CD4-positive, alpha-beta T cell (primary cell): Measurements from ENCODE around the gene PDE6C. TPM values are rescaled to one million over a fixed set of nuclear protein-coding genes. Genes with fewer than 3 reads are reported as not detected.

Experiments
- ATAC-seq: fragments of 200-7000 bp; cut with Tn5 transposase; one replicate; pipeline ENCODE4 v1.10.0; 2022; ENCODE audit warnings: mild to moderate bottlenecking; ENCODE audit not compliant: poor library complexity
- CTCF ChIA-PET: fragments of 350-600 bp; sonication (Branson Sonifier 250); formaldehyde crosslinking; loops from one replicate; lab custom pipeline; 2021; ENCODE audit warnings: antibody characterized with exemption, inconsistent platforms; lab: Charles Lee
- POLR2A ChIA-PET: fragments of 350-600 bp; sonication (Branson Sonifier 250); formaldehyde crosslinking; loops from one replicate; lab custom pipeline; 2021; ENCODE audit warnings: antibody characterized with exemption, inconsistent platforms; lab: Charles Lee
- DNase-seq, 14 experiments: peaks; one replicate each; pipeline ENCODE4 v3.0.0-alpha.2; 2013 to 2020; ENCODE audit warnings: mixed read lengths in 2 of 14
- H3K27ac ChIP-seq, 2 donors: one replicate each; pipeline versions ENCODE4 v1.5.1 to v1.7.0; 2013; ENCODE audit warnings: low read length in 2 of 2, low read depth in 1 of 2, mild to moderate bottlenecking in 1 of 2
- H3K27me3 ChIP-seq, 2 experiments: 1 replicate in 1 of 2; 2 replicates in 1 of 2; pipeline versions ENCODE4 v1.6.1 to v1.7.0; 2013; ENCODE audit warnings: low read length in 2 of 2, control low read depth in 1 of 2, mild to moderate bottlenecking in 1 of 2, moderate library complexity in 1 of 2; ENCODE audit not compliant: insufficient read depth in 2 of 2, control insufficient read depth in 1 of 2
- H3K36me3 ChIP-seq: one replicate; pipeline ENCODE4 v1.6.1; 2013; ENCODE audit warnings: low read length, control low read depth; ENCODE audit not compliant: insufficient read depth
- H3K4me1 ChIP-seq: one replicate; pipeline ENCODE4 v1.6.1; 2013; ENCODE audit warnings: low read length, control low read depth; ENCODE audit not compliant: insufficient read depth
- H3K4me3 ChIP-seq: one replicate; pipeline ENCODE4 v1.5.1; 2013; ENCODE audit warnings: mild to moderate bottlenecking, low read length, moderate library complexity
- H3K9me3 ChIP-seq, 2 experiments: 1 replicate in 1 of 2; 2 replicates in 1 of 2; pipeline versions ENCODE4 v1.6.1 to v1.7.0; 2013; ENCODE audit warnings: low read length in 2 of 2, mild to moderate bottlenecking in 2 of 2, control low read depth in 1 of 2, moderate library complexity in 1 of 2; ENCODE audit not compliant: control insufficient read depth in 1 of 2, insufficient read depth in 1 of 2
- H3K27ac Mint-ChIP-seq: one replicate; pipeline ENCODE4 v1.8.0; 2020; ENCODE audit warnings: mixed read lengths
- H3K27me3 Mint-ChIP-seq: one replicate; pipeline ENCODE4 v1.8.0; 2021; ENCODE audit warnings: mixed read lengths
- H3K36me3 Mint-ChIP-seq: one replicate; pipeline ENCODE4 v1.8.0; 2021; ENCODE audit warnings: low read depth, mixed read lengths
- H3K4me1 Mint-ChIP-seq: one replicate; pipeline ENCODE4 v1.8.0; 2021; ENCODE audit warnings: low read depth, mixed read lengths
- H3K4me3 Mint-ChIP-seq: one replicate; pipeline ENCODE4 v1.8.0; 2020; ENCODE audit warnings: mild to moderate bottlenecking, mixed read lengths
- H3K9me3 Mint-ChIP-seq: one replicate; pipeline ENCODE4 v1.8.0; 2020; ENCODE audit warnings: mixed read lengths
- CTCF ChIP-seq: fragments of 200-600 bp; IDR thresholded peaks from one replicate; pipeline ENCODE4 v1.8.0; 2022; ENCODE audit warnings: antibody characterized with exemption, mild to moderate bottlenecking
- intact Hi-C, 2 experiments: fragments of 100-400 bp; cut with DNase I in 1 of 2; cut with micrococcal nuclease in 1 of 2; formaldehyde crosslinking; loops; one replicate each; pipeline versions ENCODE4 v1.15.1 to v1.9.0; 2023 to 2025; cut with DNase I, micrococcal nuclease
- total RNA-seq, 174 experiments: library from RNA in 2 of 174; stranded (reverse) in 2 of 174; gene quantifications; one replicate each; pipeline ENCODE4 v1.2.3 and lab custom pipeline; 2021 to 2026

PDE6C gene
- total RNA-seq, 2 experiments from 2014 or later: not detected

GRCh38 chr10:93567277-93568104 lies 44.8 kb upstream of the PDE6C start:
- CTCF ChIA-PET: no interaction called here
- Mint-ChIP-seq H3K9me3 (no peaks in the 10 kb centered on the region), H3K4me1 (no peaks in the 10 kb centered on the region), H3K27me3 (peaks cover 74% of the 10 kb centered on the region), H3K4me3 (no peak overlapping the region), H3K27ac (no peak overlapping the region), H3K36me3 (no peaks in the 10 kb centered on the region)
- POLR2A ChIA-PET: no interaction called here
- no peak for DNase-seq
- H3K4me1 ChIP-seq: no peaks in the 10 kb centered on the region
- peaks cover 0 to 4% of the 10 kb centered on the region in 2 experiments for H3K9me3 ChIP-seq
- no peak for TF ChIP-seq CTCF
- H3K27me3 ChIP-seq: peaks cover 35 to 36% of the 10 kb centered on the region in 2 experiments
- intact Hi-C loops: no loop called here
- no peak overlapping the region for H3K4me3 ChIP-seq
- H3K36me3 ChIP-seq: no peaks in the 10 kb centered on the region
- no peak for ATAC-seq
- no peak overlapping the region for H3K27ac ChIP-seq

- POLR2A ChIA-PET: no interaction called here
- TF ChIP-seq CTCF: no peak
- intact Hi-C loops: no loop called here
- H3K27ac ChIP-seq: no peak overlapping the region
- no peak overlapping the region for H3K4me3 ChIP-seq
- peaks cover 80% of the 10 kb centered on the region for H3K27me3 Mint-ChIP-seq
- DNase-seq: no peak
- no peaks in the 10 kb centered on the region for H3K4me1 ChIP-seq
- H3K36me3 ChIP-seq: no peaks in the 10 kb centered on the region
- CTCF ChIA-PET: no interaction called here
- H3K9me3 Mint-ChIP-seq: no peaks in the 10 kb centered on the region
- H3K36me3 Mint-ChIP-seq: no peaks in the 10 kb centered on the region
- peaks cover 1% of the 10 kb centered on the region for H3K4me1 Mint-ChIP-seq
- H3K4me3 Mint-ChIP-seq: no peak overlapping the region
- H3K27me3 ChIP-seq: peaks cover 35 to 36% of the 10 kb centered on the region in 2 experiments
- peaks cover 0 to 4% of the 10 kb centered on the region in 2 experiments for H3K9me3 ChIP-seq
- no peak for ATAC-seq
- no peak overlapping the region for H3K27ac Mint-ChIP-seq
These were observed 44.3 kb upstream of the PDE6C start for GRCh38 chr10:93568105-93568390.

GRCh38 chr10:93570383-93570782 lies 42.0 kb upstream of the PDE6C start:
- DNase-seq (no peak), ATAC-seq (no peak)
- no peaks in the 10 kb centered on the region for H3K36me3 ChIP-seq
- intact Hi-C loops: no loop called here
- H3K4me1 Mint-ChIP-seq: peaks cover 12% of the 10 kb centered on the region
- ChIA-PET CTCF (no interaction called here), POLR2A (no interaction called here)
- no peaks in the 10 kb centered on the region for H3K36me3 Mint-ChIP-seq
- peaks cover 31 to 36% of the 10 kb centered on the region in 2 experiments for H3K27me3 ChIP-seq
- TF ChIP-seq CTCF: no peak
- peaks cover 76% of the 10 kb centered on the region for H3K27me3 Mint-ChIP-seq
- H3K9me3 Mint-ChIP-seq: no peaks in the 10 kb centered on the region
- H3K27ac Mint-ChIP-seq: no peak overlapping the region
- peaks cover 4% of the 10 kb centered on the region for H3K4me1 ChIP-seq
- H3K4me3 ChIP-seq: no peak overlapping the region
- peaks cover 0 to 4% of the 10 kb centered on the region in 2 experiments for H3K9me3 ChIP-seq
- H3K4me3 Mint-ChIP-seq: no peak overlapping the region
- H3K27ac ChIP-seq: no peak overlapping the region
